T-helper 2 cell (primary cell): ENCODE results near the gene BCAS3.
A peak's percentile ranks its signal among the peaks of the same experiment; 100 is the strongest.

Source experiments
- DNase-seq, 5 experiments: peaks; one replicate each; pipeline versions ENCODE4 v3.0.0 to v3.0.0-alpha.2; 2012 to 2022

BCAS3 gene

DNA sequence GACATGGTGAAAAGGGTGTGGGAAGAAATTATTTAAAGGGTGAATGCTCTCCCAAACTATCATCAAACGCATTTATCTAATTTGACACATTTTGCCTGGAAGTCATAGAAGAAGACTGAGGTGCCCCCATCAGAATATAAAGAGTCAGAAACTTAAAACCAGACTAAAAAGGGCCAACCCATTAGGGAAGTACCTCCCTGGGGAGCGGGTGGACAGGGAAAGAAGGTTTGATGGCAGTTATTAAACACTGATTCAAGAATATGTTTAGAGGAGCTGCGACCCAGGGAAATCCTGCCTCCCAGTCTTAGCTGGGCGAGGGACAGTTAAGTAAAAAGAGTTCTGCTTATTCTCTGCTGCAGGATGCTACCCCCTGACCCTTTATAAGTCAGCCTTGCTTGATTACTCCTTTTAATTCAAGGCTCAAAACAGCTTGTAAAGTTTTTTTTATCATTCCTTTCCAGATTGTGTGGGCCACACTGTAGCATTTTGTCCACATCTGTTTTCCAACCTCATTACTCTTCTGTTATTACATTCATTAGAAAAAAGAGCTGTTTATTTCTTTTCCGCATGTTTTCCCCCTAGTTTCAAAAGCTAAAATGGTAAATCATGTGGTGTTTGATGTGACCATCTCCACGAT is 583.5 kb downstream of the BCAS3 start:
- no peak for DNase-seq

DNA sequence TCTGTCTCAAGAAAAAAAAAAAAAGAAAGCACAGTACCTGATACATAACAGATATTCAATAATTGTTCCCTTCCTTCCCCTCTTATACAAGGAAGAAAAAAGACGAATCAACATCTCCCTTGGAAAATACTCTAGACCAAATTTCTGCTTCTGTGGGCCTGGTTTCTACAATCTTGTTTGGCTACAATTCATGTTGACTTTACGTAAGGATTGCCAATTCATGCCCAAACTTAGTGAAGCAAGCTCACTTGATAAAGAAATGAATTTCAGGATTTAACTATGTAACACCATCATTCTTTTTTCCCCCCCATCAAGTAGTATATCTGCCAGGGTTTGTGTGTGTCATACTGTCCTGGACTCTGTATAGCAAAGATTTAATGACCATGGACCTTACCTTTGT is 587.7 kb downstream of the BCAS3 start:
- no peak for DNase-seq

DNA sequence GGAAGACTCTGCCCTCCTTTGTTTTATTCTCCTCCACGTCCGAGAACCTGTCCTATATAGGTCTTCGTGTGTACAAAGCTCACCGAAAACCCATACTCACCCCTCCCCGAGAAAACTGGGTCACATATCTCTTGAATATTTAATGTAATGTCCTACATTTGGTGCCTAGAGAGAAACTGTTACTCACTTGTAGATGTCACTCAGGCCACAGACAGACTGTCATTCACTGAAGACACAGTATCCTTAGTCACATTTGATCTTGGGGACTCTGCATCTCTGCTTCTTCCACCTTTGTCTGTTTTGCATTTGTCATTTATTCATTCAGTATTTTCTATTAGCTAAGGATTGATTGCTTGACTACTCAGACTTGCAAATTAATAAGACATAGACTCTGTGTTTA is 590.2 kb downstream of the BCAS3 start:
- no peak for DNase-seq

DNA sequence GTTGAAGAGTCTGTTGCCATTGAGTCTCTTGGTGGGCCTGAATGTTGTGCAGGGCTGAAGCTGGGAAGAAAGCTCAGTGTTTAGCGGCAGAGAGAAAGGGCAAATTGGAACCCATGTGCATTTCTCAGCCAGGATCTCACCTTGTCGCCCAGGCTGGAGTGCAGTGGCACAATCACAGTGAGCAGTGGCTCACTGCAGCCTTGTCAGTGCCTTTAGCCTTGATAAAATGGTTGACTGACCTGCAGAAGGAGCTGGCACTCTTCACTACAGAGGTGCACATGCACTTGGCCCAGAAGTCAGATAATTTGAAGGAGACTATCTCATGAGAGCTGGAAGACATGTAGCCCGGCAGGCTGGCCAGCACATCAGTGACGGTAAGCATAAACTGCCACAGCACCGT is 597.7 kb downstream of the BCAS3 start:
- DNase-seq = no peak

DNA sequence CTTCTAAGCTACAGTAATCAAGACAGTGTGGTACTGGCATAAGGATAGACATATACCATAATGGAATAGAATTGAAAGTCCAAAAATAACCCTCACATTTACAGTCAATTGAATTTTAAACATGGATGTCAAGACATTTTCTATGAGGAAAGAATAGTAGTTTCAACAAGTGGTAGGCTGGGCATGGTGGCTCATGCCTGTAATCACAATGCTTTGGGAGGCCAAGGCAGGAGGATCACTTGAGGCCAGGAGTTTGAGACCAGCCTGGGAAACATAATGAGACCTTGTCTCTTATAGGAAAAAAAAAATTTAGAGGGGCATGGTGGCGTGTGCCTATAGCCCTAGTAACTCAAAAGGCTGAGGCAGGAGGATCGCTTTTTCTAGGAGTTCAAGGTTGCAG is 599.2 kb downstream of the BCAS3 start:
- no peak for DNase-seq

GRCh38 chr17:61279476-61280145 is 602.0 kb downstream of the BCAS3 start:
- peak in 1 of 5 experiments; percentile 59 for DNase-seq

DNA sequence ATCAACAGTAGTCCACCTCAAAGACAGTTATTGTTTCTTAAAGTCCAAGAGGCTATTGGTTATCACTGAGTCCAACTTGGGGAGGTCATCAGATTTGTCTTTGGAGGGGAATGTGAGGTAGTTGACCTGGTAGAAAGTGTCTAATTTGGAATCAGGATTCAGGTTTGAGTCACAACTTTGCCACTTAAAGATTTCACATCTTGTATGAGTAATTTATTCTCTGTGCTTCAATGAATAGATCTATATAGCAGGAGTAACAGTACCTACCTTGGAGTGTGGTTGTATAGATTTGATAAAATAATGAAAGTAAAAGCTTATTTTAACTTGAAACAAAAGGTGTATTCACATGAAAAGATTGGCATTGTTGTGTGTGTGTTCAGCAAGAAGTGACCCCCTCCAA is 602.7 kb downstream of the BCAS3 start:
- peak in 1 of 5 experiments; percentile 57 for DNase-seq

GRCh38 chr17:61280851-61281250 is 603.2 kb downstream of the BCAS3 start:
- DNase-seq = no peak

- DNase-seq = no peak
Observed at GRCh38 chr17:61282377-61282776, 604.7 kb downstream of the BCAS3 start.

- DNase-seq = no peak
Observed at GRCh38 chr17:61283043-61283442, 605.4 kb downstream of the BCAS3 start.

- no peak for DNase-seq
Observed at GRCh38 chr17:61284174-61284573, 606.5 kb downstream of the BCAS3 start.

DNA sequence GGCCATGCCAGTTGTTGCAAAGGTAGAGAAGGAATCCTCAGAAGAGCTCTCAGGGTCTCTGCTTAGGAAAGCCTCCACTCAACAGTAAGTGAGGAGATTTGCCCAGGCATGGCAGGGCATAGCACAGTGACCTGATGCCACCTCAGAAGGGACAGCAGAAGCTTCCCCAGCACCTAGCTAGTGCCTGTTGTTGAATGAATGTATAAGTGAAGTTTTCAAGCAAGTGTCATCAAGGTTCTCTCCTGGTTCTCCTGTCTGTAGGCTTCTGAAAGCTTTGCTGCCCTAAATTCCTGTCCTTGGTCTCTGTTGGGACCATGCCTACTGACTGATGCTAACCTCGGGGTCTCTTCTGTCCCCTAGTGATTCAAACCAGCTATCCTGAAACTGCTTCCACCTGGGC is 607.1 kb downstream of the BCAS3 start:
- DNase-seq = no peak

GRCh38 chr17:61285526-61286320 is 608.1 kb downstream of the BCAS3 start:
- no peak for DNase-seq

DNA sequence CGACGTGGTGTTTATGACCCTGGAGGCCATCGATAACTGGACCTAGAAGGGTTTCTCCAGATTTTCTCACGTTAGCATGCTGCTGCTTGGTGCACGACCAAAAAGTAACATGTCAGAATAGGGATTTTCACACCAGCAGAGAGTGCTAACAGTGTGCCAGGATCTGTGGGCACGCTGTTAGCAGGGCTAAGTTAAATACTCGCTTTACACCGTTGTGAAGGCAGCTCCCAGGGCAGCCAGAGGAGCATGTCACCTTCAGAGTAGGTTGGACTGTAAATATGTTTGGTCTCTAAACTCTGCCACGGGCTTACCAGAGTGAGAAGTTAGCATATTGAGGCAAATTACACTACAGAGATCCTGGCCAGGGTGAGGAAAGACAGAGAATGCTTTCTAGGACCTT is 608.8 kb downstream of the BCAS3 start:
- DNase-seq = no peak

DNA sequence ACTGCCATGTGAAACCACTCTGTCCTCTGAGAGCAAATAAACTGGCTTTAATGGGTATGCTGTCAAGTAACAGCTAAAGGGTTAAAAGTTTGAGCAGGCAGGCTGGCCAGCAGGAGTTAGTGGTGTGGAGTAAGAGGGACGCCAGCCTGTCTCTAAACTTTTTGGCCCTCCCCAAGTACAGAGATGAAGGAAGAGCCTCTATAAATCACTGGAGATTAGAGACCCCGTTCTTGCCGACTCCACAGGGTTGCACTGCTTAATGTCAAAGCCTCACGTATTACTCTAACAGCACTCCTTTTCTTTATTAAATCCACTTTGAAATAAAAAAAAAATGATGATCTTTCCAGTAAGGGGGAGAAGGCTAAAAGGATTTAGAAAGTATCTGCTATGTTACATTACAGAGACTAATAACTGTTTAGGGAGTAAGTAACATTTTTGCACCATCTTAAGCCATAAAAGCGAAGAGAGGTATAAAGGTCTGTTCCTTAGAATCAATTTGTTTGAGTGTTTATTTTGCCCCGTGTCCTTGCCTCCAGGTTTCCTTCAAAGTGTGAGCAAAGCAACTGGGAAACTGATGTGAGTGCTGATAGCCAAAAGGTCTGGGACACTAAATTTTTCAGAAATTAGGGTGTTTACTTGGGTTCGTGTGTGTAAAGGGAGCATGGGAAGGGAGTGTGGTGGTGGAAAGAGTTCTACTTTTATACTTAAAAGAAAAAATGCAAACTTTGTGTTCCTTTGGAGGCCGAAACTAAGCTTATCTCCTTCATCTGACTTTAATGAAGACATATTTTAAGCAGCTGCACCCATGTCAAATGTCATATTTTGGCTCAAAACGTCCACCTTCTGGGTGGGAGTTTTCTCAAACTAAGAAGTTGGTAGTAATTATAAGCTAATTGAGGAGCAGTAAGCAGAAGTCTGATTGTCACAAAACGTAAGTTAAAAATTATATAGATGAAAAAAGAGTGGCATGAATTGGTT is 612.0 kb downstream of the BCAS3 start:
- no peak for DNase-seq

GRCh38 chr17:61291451-61292285 is 614.0 kb downstream of the BCAS3 start:
- DNase-seq = no peak

- no peak for DNase-seq
Observed at GRCh38 chr17:61294286-61294685, 616.6 kb downstream of the BCAS3 start.

DNA sequence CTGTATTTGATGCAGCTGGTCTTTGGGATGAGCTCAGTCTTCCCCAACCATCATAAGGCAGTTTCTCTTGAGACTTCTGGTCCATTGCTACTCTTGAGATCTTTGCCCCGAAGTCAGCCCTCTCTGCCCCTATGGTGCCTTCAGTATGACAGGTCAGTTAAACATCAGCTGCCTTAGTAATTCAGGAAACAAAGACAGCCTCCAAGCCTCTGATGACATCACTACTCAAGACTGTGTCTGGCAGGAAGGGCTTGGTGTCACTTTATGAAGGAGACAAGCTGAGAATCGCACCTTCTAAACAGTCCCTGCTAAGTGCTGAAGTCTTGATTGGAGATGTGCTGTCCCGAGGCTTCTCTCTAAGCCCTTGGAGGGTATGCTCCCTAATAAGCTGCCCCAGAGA is 617.1 kb downstream of the BCAS3 start:
- peak in 1 of 5 experiments; percentile 13 for DNase-seq

GRCh38 chr17:61296058-61296457 is 618.4 kb downstream of the BCAS3 start:
- no peak for DNase-seq

GRCh38 chr17:61299517-61300513 is 622.2 kb downstream of the BCAS3 start:
- no peak for DNase-seq
